ENCODE data around the gene FERMT3.
A peak's percentile ranks its signal among the peaks of the same experiment; 100 is the strongest.

FERMT3 gene

DNA sequence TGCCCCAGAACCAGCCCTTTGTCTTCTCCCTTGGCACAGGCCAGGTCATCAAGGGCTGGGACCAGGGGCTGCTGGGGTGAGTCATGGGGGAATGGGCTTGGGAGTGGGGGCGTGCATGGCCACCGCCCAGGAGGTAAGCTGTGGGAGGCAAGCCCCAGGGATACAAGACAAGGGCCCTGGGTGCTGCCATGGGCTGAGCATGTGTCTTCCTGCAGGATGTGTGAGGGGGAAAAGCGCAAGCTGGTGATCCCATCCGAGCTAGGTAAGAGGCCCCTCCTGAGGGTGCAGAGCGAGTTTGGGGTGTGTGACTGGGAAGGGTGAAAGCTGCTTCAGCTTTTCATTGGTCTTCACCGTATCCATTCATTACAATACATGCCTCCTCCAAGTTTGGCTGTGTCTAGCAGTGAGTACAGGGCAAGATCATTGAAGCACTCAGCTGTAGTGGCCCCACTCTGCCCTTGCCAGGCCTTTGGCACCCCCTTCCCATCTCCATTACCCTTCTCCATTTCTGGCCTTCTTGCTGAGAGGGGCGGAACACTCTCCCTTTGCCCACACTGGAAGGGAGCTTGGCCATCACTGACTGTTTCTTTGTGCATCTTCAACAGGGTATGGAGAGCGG lies 36.8 kb downstream of the FERMT3 start:
- peak overlapping the region; percentile 97 for H3K27ac ChIP-seq
- TF ChIP-seq, protein P1, sequence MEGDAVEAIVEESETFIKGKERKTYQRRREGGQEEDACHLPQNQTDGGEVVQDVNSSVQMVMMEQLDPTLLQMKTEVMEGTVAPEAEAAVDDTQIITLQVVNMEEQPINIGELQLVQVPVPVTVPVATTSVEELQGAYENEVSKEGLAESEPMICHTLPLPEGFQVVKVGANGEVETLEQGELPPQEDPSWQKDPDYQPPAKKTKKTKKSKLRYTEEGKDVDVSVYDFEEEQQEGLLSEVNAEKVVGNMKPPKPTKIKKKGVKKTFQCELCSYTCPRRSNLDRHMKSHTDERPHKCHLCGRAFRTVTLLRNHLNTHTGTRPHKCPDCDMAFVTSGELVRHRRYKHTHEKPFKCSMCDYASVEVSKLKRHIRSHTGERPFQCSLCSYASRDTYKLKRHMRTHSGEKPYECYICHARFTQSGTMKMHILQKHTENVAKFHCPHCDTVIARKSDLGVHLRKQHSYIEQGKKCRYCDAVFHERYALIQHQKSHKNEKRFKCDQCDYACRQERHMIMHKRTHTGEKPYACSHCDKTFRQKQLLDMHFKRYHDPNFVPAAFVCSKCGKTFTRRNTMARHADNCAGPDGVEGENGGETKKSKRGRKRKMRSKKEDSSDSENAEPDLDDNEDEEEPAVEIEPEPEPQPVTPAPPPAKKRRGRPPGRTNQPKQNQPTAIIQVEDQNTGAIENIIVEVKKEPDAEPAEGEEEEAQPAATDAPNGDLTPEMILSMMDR (IDR thresholded peaks at IDR 0.05), result no peak
- TF ChIP-seq ZFX (IDR thresholded peaks at IDR 0.05; ENCODE audit: borderline replicate concordance), result no peak

DNA sequence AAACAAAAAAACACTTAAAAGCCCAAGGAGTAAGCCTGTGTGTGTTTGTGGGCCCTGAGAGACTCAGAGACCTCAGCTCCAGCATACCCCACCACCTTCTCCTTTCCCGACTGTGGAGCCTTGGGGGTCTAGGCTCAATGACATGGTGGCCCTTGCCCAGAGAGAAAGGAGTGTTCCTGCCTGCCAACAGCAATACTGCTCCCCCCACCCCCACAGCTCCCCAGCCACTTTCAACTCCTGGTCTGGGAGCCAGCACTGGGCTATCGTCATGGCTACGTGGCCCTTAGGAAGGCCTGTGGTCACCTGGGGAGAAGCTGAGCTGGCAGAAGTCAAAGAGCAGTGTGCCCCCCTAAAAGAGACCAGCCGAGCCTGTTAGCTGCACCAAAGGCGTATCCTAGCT lies 37.6 kb downstream of the FERMT3 start:
- peak overlapping the region; percentile 97 for H3K27ac ChIP-seq
- no peak for TF ChIP-seq ZFX (IDR thresholded peaks at IDR 0.05; ENCODE audit: borderline replicate concordance)
- TF ChIP-seq, protein P1 (IDR thresholded peaks at IDR 0.05), result no peak

DNA sequence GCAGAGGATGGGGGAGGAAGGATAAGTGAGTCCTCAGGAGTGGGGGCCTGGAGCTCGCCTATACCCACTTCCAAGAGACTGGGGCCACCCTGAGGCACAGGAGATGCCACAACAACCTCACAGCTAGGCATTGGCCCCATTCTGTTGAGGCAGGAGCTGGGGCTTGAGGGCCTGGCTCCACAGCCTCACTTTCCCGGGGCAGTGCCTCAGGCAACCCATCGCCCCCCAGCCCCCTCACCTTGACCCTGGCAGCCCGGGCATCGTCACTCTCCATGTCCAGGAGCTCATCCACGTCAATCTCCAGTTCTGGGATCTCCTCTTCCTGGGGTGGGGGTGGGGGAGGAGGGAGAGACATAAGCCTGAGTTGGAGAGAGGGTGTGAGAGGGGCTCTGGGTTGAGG lies 38.4 kb downstream of the FERMT3 start:
- TF ChIP-seq ZFX (IDR thresholded peaks at IDR 0.05; ENCODE audit: borderline replicate concordance), result no peak
- TF ChIP-seq, protein P1 (IDR thresholded peaks at IDR 0.05), result no peak

DNA sequence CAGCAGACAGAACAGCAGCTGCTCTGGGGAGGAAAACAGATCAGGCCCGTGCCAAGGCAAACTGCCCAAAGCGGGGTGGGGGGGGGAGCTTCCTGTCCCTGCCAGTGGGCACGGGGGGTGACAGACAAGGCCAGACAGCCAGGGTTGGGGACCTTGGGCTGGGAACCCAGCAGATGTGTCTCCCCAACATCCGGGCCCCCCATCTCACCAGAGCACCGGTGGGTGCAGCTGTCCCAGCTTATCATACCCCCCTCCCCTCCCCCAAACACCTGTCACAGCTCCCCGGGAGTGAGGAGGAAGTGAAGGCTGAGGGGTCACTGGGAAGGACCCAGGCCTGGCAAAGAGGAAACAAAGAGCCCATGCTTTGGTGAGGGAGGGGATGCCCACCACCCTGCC lies 38.9 kb downstream of the FERMT3 start:
- H3K27ac ChIP-seq, result peak overlapping the region; percentile 97

More for the DNA sequence above, 38.4 kb downstream of the FERMT3 start:
- H3K27ac ChIP-seq, result peak overlapping the region; percentile 97

DNA sequence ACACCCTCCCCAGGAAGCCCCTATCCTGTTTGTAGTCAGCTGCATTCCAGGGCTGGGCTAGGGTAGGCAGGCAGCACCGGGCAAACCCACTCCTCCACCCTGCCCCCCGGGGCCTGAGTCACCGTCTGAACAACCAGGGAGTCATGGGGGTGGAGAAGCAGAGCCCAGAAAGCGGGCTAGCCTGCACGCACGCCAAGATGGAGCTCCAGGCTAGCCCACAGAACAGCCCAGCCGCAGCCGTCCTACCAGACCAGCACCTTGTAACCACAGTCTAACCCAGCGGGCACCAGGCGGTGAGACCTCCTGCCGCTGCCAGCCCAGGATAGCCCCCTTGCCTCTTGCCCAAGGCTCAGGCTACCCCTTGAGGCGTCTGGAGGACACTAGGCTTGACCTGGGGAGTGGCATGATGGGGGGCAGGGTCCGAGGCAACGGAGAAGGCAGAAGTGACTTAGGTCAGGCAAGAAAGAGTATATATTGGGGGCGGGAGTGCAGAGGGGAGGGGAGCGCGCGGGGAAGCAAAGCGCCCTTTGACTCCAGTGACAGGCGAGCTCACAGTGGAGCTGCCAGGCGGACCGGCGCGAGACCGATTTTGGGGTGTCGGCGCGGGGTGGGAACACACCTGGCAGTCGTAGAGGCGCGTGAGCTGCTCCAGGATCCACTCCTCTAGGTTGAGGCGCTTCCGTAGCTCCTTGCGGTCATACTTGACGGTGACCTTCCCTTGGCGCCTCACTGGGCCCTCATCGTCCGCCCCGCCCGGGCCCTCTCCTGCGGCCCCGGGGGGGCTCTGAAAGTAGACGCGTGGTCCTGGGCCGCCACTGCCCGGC lies 39.5 kb downstream of the FERMT3 start:
- no peak for TF ChIP-seq ZFX (IDR thresholded peaks at IDR 0.05; ENCODE audit: borderline replicate concordance)
- peak overlapping the region; percentile 97 for H3K27ac ChIP-seq

More for the DNA sequence above, 38.9 kb downstream of the FERMT3 start:
- TF ChIP-seq ZFX (IDR thresholded peaks at IDR 0.05; ENCODE audit: borderline replicate concordance), result no peak
- TF ChIP-seq, protein P1 (IDR thresholded peaks at IDR 0.05), result no peak

DNA sequence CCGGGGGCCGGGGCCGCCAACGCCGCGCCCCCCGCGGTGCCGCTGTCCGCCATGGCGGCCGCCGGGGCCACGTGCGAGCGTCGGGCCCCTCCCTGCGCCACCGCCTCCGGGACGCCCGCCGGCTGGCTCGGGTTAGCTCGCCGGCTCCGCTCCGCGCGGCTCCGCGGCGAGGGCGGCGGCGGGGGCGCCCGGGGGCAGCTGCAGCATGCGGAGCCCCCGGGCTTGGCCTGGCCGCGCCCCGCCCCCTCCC lies 40.0 kb downstream of the FERMT3 start:
- H3K27ac ChIP-seq, result peak overlapping the region; percentile 97

DNA sequence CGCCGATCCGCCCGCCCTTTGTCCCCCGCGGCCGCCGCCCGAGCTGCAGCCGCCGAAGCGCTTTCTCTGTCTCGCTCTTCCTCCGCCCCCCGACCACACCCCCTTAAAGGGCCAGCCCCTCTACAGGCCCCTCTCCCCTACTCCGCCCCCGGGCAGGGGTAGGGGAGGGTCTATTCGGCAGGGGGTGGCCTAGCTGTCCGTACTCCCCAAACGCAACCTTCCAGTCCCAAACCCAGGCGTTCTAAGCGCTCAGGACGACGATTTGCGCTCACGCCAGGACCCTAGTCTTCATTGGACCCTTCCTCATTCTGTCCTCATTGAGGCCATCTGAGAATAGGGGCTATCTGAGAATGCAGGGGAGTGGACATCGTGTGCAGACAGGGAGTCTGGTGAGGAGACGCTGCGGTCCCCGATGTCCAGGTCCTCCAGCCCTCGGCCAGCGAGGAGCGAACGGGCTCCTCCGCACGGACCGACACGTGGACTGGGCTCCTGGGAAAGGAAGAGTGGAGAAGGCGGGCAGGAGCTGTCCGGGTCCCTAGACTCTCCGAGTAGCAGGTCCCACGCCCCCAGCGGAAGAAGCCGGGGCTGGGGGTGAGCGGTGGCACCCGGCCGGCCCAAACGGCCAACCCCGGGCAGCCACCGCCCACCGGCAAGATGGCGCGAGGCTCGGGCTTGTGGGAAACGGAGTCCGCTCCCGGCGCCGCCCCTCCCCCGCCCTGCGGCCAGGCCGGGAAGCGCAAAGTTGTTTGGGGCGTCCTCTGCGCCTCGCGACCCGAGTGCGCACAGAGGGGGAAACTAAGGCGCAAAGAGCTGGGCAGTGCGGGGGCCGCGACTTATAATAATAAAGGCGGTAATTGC lies 40.6 kb downstream of the FERMT3 start, which contains the start of gene PPP1R14B:
PPP1R14B (minus strand) TSS at position 73 of the 858 bp plus-strand sequence. CDS start 270 bp downstream, outside the sequence.
- H3K27ac ChIP-seq, result peak within 1 kb of the TSS; percentile 97
- TF ChIP-seq, protein P1 (IDR thresholded peaks at IDR 0.05), result 0 out of 2 replicates have a peak, but pooled peaks have one; percentile 16
- TF ChIP-seq ZFX (IDR thresholded peaks at IDR 0.05; ENCODE audit: borderline replicate concordance), result no peak
